B cell (primary cell): ENCODE measurements around the gene IKBKG. TPM values are rescaled to one million over a fixed set of nuclear protein-coding genes. Genes with fewer than 3 reads are reported as not detected.

Source experiments
- ATAC-seq: fragments of 200-7000 bp; cut with Tn5 transposase; one replicate; pipeline ENCODE4 v1.10.0; 2021; ENCODE audit warnings: low read depth, mild to moderate bottlenecking, moderate number of reproducible peaks, moderate library complexity
- CTCF ChIA-PET: fragments of 350-600 bp; sonication (Branson Sonifier 250); formaldehyde crosslinking; loops from one replicate; lab custom pipeline; 2021; ENCODE audit warnings: antibody characterized with exemption, inconsistent platforms; lab: Charles Lee
- POLR2A ChIA-PET: fragments of 350-600 bp; sonication (Branson Sonifier 250); formaldehyde crosslinking; loops from one replicate; lab custom pipeline; 2021; ENCODE audit warnings: antibody characterized with exemption; lab: Charles Lee
- DNase-seq: peaks from one replicate; pipeline ENCODE4 v3.0.0; 2013
- H2AFZ ChIP-seq: 2 replicates; pipeline ENCODE4 v1.6.1; 2012; ENCODE audit warnings: mild to moderate bottlenecking, low read depth, low read length; ENCODE audit not compliant: insufficient read depth, poor library complexity, severe bottlenecking
- H3K27ac ChIP-seq, 2 donors: 1 replicate in 1 of 2; 2 replicates in 1 of 2; pipeline ENCODE4 v1.5.1; 2012 to 2013; ENCODE audit warnings: low read length in 2 of 2, mild to moderate bottlenecking in 2 of 2, moderate library complexity in 1 of 2
- H3K27me3 ChIP-seq, 4 experiments: fragments of 200-600 bp in 1 of 4; sonication (generic) in 1 of 4; replicated peaks in 1 of 4; 1 replicate in 2 of 4; 2 replicates in 2 of 4; pipeline versions ENCODE4 v1.6.1 to v1.7.0; 2013 to 2016; ENCODE audit warnings: low read length in 3 of 4, mild to moderate bottlenecking in 2 of 4, mixed read lengths in 1 of 4, moderate library complexity in 1 of 4; ENCODE audit not compliant: insufficient read depth in 4 of 4, control insufficient read depth in 3 of 4; ENCODE audit errors: control extremely low read depth in 1 of 4
- H3K36me3 ChIP-seq, 2 experiments: replicated peaks in 1 of 2; 1 replicate in 1 of 2; 2 replicates in 1 of 2; pipeline versions ENCODE4 v1.6.1 to v1.7.1; 2013; ENCODE audit warnings: low read length in 1 of 2; ENCODE audit not compliant: insufficient read depth in 2 of 2, control insufficient read depth in 1 of 2; ENCODE audit errors: control extremely low read depth in 1 of 2, extremely low read depth in 1 of 2
- H3K4me1 ChIP-seq, 2 donors: fragments of 200-600 bp in 1 of 2; sonication (generic) in 1 of 2; 1 replicate in 1 of 2; 2 replicates in 1 of 2; pipeline versions ENCODE4 v1.5.1 to v1.6.1; 2013 to 2017; ENCODE audit warnings: low read length in 2 of 2; ENCODE audit not compliant: control insufficient read depth in 2 of 2, insufficient read depth in 2 of 2
- H3K4me2 ChIP-seq: replicated peaks from 2 replicates; pipeline ENCODE3; 2012; ENCODE audit warnings: mild to moderate bottlenecking, low read depth, low read length; ENCODE audit not compliant: poor library complexity, severe bottlenecking
- H3K4me3 ChIP-seq, 5 experiments: fragments of 200-600 bp in 1 of 5; sonication (generic) in 1 of 5; 1 replicate in 3 of 5; 2 replicates in 2 of 5; pipeline versions ENCODE4 v1.5.1 to v1.7.0; 2011 to 2016; ENCODE audit warnings: low read length in 4 of 5, mild to moderate bottlenecking in 4 of 5, low read depth in 2 of 5, control low read depth in 1 of 5, moderate library complexity in 1 of 5; ENCODE audit not compliant: insufficient read depth in 1 of 5; ENCODE audit errors: control extremely low read depth in 1 of 5, extremely low read depth in 1 of 5
- H3K79me2 ChIP-seq: fragments of 200-600 bp; sonication (generic); one replicate; pipeline ENCODE4 v1.6.0; 2016; ENCODE audit warnings: low read length; ENCODE audit not compliant: control insufficient read depth, insufficient read depth
- H3K9ac ChIP-seq: fragments of 200-600 bp; sonication (generic); 2 replicates; pipeline ENCODE4 v1.6.1; 2017; ENCODE audit warnings: mild to moderate bottlenecking, low read length, moderate library complexity
- H3K9me3 ChIP-seq, 3 donors: one replicate each; pipeline versions ENCODE4 v1.6.1 to v1.7.1; 2013; ENCODE audit warnings: low read length in 2 of 3; ENCODE audit not compliant: control insufficient read depth in 2 of 3, insufficient read depth in 1 of 3; ENCODE audit errors: control extremely low read depth in 1 of 3
- H4K20me1 ChIP-seq: 2 replicates; pipeline ENCODE4 v1.6.0; 2012; ENCODE audit warnings: mild to moderate bottlenecking, low read length; ENCODE audit not compliant: insufficient read depth, control insufficient read depth, poor library complexity, severe bottlenecking
- H3K27ac Mint-ChIP-seq: one replicate; pipeline ENCODE4 v1.8.0; 2021; ENCODE audit warnings: mixed read lengths
- H3K27me3 Mint-ChIP-seq: one replicate; pipeline ENCODE4 v1.8.0; 2021; ENCODE audit warnings: mixed read lengths
- H3K4me1 Mint-ChIP-seq: one replicate; pipeline ENCODE4 v1.8.0; 2021; ENCODE audit warnings: mixed read lengths
- H3K4me3 Mint-ChIP-seq: one replicate; pipeline ENCODE4 v1.8.0; 2021; ENCODE audit warnings: mixed read lengths
- H3K9me3 Mint-ChIP-seq: one replicate; pipeline ENCODE4 v1.8.0; 2022; ENCODE audit warnings: mixed read lengths; ENCODE audit not compliant: insufficient read depth
- EZH2 ChIP-seq: IDR thresholded peaks from 2 replicates; pipeline ENCODE4 v1.6.1; 2012; ENCODE audit warnings: borderline replicate concordance, low read depth, mild to moderate bottlenecking, moderate library complexity, low read length; ENCODE audit not compliant: insufficient read depth, poor library complexity, severe bottlenecking
- WGBS: methylation state at CpG from one replicate; pipeline ENCODE4 v1.1.5; 2013; ENCODE audit warnings: missing lambda C conversion rate; ENCODE audit not compliant: insufficient coverage; 5-methylcytosine and 5-hydroxymethylcytosine counted together
- intact Hi-C: fragments of 100-400 bp; cut with micrococcal nuclease; formaldehyde crosslinking; loops from one replicate; pipeline ENCODE4 v1.10.0; 2022
- polyA plus RNA-seq: library from polyadenylated mRNA; depleted of rRNA; stranded (reverse); fragments of >200 nt; gene quantifications from 2 replicates; pipeline ENCODE4 v1.2.3, GENCODE V29; 2012
- total RNA-seq, 2 donors: library from RNA; stranded (reverse); fragments of 120-200 nt in 1 of 2; gene quantifications; 1 replicate in 1 of 2; 2 replicates in 1 of 2; pipeline versions ENCODE4 v1.2.3 to v1.2.4, GENCODE V29; 2013 to 2022
- TF ChIP-seq, protein P1 (sequence below): fragments of 200-600 bp; IDR thresholded peaks from one replicate; pipeline ENCODE4 v1.8.0; 2022; ENCODE audit warnings: antibody characterized with exemption, mild to moderate bottlenecking

Gene IKBKG
- total and polyA plus RNA-seq, 2 donors (not counting 1 experiment from before 2014, with no cell fraction given) = 46.7 to 65.1 TPM

DNA sequence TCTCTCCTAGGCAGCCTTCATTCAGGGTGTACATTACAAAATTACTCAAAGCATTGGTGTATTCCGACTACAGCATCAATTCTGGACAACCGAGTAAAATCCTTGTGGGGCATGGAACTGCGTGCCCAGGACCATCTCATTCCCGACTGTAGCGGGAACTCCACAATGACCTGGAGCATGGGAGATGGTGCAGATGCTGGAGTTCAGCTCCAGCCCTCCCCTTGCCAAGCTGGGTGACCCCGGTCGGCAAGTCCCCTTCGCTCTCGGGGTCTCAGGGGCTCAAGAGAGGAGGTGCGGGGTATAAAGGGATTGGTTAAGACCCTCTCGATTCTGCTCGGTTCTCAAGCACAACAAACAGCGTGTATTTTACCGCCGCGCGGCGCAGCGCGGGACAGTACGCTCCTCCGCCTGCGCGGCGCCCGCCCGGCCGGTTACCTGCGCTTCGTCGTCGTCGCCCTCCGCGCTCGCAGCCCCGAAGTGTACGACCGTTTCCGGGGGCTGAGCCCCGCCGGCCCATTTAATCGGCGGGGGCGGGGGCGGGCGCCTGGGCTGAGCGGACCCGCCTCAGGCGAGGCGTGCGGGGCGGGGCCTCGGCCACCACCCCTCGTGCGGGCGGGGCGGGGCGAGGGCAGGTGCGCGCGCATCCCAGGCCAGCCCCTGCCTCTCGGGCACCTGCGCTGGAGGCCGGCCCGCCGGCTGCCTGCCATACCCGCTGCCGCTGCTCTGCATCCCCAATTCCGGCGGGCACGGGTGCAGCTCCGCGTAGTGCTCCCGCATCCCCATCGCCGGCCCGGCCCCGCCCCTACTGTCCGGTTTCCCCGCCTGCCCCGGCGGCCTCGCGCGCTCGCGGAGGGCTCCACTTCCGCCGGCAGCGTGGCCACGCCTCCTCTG lies 821 bp upstream of the IKBKG start, which contains the start of gene G6PD:
Gene G6PD, minus strand, starts transcription at position 493 of the 891 bp plus-strand sequence. CDS start 691 bp downstream, outside the sequence.
- peak within 1 kb of the TSS; percentile 88 for H3K27ac Mint-ChIP-seq
- CTCF ChIA-PET = no interaction called here
- H3K9ac ChIP-seq = peak within 1 kb of the TSS; percentile 82

More for the DNA sequence above, 821 bp upstream of the IKBKG start, which contains the start of gene G6PD:
- WGBS = under 1% methylated on average over 85 of the region's 92 CpGs
- peaks cover 47% of the 10 kb centered on the region for H3K4me1 Mint-ChIP-seq
- Histone ChIP-seq H3K9me3 (no peaks in the 10 kb centered on the region), H3K36me3 (peaks cover 0 to 4% of the 10 kb centered on the region in 2 experiments), H3K4me1 (peaks cover 20 to 48% of the 10 kb centered on the region in 2 donors), H2AFZ (peak within 1 kb of the TSS; percentile 60), H3K79me2 (peaks cover 38% of the 10 kb centered on the region), H3K4me3 (peak within 1 kb of the TSS; percentile 68 to 91 (median 70)), H3K4me2 (peak within 1 kb of the TSS; percentile 72), H4K20me1 (peaks cover 12% of the 10 kb centered on the region), H3K27me3 (no peaks in the 10 kb centered on the region), H3K27ac (peak within 1 kb of the TSS; percentile 83 to 85)
- H3K4me3 Mint-ChIP-seq = peak within 1 kb of the TSS; percentile 94
- POLR2A ChIA-PET = interaction anchor here (1.3 kb wide), 1 partner anchor 149 kb away, joined by 4 read pairs; the partner anchor contains the start of gene RPL10
- intact Hi-C loops = no loop called here
- no peaks in the 10 kb centered on the region for H3K27me3 Mint-ChIP-seq
- peak; percentile 66 for ATAC-seq
- H3K9me3 Mint-ChIP-seq = no peaks in the 10 kb centered on the region
- DNase-seq = no peak
- no peak for TF ChIP-seq EZH2
- TF ChIP-seq, protein P1, sequence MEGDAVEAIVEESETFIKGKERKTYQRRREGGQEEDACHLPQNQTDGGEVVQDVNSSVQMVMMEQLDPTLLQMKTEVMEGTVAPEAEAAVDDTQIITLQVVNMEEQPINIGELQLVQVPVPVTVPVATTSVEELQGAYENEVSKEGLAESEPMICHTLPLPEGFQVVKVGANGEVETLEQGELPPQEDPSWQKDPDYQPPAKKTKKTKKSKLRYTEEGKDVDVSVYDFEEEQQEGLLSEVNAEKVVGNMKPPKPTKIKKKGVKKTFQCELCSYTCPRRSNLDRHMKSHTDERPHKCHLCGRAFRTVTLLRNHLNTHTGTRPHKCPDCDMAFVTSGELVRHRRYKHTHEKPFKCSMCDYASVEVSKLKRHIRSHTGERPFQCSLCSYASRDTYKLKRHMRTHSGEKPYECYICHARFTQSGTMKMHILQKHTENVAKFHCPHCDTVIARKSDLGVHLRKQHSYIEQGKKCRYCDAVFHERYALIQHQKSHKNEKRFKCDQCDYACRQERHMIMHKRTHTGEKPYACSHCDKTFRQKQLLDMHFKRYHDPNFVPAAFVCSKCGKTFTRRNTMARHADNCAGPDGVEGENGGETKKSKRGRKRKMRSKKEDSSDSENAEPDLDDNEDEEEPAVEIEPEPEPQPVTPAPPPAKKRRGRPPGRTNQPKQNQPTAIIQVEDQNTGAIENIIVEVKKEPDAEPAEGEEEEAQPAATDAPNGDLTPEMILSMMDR = no peak
